GM21529 (cell line): ENCODE data around the gene FGD3.
"Not testable (repeated sequence)": the region's sequence is repeated elsewhere in the genome, so short reads cannot be mapped to it uniquely, and the experiment has no call there.

Source experiments
- ATAC-seq: cut with Tn5 transposase; IDR thresholded peaks from one replicate; pipeline ENCODE4 v1.9.1; 2021; ENCODE audit not compliant: unreplicated experiment

Gene FGD3

DNA sequence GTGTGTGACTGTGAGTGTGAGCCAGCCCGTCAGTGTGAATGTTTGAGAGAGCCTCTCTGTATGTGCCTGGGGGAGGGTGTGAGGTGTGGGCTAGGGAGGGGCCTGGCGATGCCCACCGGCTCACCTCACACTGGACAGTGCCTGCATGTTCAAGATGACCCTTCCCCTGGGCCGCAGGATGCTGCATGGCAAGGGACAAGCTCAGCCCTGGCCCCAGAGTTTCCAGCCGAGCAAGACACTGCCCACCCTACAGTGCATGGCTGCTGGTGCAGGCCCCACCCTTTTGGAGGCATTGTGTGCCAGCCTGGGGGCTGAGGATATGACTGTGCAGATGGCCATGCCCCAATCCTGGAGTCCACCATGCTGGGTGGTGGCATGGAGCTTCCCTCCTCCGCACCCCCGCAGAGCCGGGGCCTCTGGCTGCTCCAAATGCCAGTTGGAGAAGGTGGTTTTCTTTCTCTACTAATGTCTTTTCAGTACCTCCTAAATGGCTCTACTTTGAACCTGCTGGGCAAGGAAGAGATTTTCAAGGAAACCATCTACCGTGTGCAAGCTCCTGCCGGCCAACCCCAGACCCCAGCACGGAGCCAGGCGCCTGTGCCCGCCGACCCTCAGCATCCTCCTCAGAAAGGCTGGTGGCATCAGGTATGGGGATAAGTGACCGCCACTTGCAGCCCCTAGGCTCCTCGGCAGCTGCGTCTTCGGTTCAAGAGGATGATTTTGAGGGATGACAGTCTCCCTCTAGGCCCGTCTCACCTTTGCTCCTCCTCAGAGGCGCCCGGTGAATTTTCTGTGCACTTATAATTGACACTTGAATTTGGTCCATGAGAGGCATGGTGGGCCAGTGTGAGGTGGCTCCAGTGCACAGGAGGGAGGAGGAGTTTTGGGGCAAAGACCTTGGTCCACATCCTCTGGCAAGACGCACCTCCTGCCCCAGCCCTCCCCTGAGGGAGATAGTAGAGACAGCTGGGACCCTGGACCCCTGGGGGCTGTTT is 27.7 kb downstream of the FGD3 start:
- ATAC-seq, result no peak

DNA sequence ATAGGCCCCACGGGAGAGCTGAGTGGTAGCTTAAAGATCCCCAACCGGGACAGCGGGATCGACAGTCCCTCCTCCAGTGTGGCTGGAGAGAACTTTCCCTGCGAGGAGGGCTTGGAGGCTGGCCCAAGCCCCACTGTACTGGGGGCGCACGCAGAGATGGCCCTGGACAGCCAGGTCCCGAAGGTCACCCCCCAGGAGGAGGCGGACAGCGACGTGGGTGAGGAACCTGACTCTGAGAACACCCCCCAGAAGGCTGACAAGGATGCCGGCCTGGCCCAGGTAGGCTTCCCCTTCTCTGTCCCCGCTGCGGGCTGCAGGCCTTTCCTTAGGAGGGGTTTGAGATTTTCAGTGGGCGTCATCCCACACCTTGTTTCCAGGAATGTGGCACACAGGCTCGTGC is 29.1 kb downstream of the FGD3 start:
- no peak for ATAC-seq

DNA sequence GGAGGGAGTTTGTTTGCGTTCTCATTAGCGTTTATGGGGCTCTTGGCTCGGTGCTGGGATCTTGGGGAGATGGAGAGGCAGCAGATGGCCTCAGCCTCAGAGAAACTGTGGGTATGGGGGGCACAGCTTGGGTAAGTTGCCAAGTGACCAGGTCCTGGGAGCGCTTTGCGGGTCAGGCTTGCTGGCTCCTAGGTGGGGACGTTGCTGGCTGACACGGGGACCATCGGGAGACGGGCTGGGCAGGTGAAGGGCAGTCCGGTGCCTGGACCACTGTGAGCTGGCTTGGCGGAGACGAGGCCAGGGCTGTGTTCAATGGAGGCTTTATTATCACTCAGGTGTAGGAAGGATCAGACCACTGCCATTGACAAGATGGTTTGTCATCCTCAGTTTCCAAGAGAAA is 30.0 kb downstream of the FGD3 start:
- no peak for ATAC-seq

DNA sequence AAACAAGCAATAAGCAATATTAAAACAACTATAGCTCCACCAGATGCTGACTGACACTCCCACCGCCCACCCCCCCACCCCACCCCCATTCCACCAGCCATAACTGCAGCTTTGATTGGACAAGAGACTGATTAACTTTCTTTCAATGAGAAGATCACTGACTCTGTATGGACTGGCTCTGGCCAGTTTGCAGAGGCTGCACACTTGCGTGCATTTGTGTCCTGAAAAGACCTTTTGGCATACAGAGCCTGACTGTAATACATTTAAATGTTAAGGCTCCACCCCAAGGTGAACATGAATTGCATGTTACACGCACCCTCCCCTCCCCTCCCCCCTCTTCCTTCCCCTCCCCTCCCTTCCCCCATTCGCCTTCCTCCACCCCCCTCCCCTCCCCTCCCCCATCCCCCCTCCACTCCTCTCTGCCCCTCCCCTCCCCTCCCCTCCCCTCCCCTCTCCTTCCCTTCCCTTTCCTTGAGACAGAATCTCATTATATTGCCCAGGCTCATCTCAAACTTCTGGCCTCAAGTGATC is 31.1 kb downstream of the FGD3 start:
- no peak for ATAC-seq

DNA sequence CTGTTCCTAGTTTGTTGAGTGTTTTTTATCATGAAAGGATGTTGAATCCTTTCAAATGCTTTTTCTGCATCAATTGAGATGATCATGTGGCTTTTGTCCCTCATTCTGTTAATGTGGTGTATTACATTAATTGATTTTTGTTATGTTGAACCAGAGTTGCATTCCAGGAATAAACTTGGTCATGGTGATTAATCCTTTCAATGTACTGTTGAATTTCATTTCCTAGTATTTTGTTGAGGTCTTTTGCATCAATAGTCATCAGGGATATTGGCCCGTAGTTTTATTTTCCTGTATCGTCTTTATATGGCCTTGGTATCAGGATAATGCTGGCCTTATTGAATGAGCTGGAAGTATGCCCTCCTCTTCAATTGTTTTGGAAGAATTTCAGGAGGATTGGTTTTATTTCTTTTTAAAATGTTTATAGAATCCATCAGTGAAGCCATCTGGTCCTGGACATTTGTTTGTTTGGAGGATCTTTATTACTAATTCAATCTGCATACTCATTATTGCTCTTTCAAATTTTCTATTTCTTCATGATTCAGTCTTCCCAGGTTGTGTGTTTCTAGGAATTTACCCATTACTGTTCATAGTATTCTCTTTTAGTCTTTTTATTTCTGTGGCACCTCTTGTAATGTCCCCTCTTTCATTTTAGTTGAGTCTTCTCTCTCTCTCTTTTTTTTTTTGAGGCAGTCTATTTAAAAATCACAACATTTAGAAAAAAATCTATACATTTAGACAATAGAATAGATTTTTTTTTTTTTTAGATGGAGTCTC is 32.1 kb downstream of the FGD3 start:
- no peak for ATAC-seq

DNA sequence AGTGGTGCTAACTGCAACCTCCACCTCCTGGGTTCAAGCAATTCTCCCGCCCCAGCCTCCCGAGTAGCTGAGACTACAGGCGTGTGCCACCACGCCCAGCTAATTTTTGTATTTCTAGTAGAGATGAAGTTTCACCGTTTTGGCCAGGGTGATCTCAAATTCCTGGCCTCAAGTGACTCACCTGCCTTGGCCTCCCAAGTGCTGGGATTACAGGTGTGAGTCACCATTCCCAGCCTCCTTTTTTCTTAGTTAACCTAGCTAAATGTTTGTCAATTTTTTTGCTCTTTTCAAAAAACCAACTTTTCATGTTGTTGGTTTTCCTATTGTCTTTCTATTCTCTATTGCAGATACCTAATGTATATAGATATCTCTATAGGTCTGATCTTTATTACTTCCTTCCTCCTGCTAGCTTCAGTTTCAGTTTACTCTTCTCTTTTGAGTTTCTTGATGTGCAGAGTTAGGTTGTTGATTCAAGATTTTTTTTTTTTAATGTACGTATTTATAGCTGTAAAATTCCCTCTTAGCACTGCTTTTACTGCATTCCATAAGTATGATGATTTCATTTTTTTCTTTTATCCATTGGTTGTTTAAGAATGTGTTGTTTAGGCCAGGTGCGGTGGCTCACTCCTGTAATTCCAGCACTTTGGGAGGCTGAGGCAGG is 32.9 kb downstream of the FGD3 start:
- ATAC-seq, result no peak

DNA sequence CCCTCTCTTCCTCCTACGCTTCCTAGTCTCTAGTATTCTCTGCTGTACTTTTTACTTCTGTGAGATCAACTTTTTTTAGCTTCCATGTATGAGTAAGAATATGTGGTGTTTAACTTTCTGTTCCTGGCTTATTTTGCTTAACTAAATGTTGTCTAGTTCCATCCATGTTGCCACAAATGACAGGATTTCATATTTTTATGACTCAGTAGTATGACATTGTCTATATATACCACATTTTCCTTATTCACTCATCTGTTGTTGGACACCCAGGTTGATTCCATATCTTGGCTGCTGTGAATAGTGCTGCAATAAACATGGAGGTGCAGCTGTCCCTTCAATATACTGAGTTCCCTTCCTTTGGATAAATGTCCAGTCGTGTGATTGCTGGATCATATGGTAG is 34.8 kb downstream of the FGD3 start:
- no peak for ATAC-seq

DNA sequence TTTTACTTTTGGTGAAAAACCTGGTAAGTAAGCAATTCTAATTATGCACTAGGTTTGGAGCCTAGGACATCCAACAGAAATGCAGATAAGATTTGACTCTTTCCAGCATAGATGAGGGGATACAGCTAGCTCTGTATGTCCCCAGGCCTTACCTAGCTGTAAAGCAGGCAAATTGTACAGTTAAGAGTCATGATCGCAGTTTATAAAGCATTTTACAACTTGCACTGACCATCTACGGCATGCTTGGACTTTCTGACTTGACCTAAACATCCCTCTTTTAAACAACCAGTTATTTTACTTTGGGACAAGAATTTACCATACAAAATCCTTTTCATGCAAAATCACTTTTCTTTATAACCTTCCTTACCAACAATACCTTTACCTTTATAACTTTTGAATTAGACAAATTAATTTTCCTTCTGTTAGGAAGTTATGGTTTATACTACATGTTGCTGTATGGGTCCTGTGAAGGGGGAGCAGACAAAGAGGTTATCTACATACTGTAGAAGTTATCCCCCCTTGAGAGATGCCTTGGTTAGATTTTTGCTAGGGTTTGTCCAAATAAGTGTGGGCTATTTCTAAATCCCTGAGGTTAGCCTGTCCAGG is 36.8 kb downstream of the FGD3 start:
- ATAC-seq, result no peak

DNA sequence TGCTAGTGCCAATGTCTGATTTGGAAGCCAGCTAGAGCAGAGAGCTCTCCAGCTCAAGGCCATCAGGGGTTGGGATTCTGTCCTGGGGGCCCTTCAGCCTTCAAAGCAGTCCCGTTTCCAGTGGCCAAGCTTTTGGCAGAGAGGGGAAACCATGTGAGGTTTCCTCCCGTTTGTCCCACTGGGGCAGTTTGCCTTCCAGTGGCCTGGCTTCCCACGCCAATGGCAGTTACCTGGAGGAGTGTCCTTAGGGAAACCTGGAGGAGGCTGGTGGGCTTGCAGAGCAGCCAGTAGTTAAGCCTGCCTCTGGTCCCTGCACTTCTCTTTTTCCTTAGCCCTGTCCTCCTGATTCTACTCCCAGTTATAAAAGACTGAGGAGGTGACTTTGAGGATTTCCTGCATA is 37.7 kb downstream of the FGD3 start:
- no peak for ATAC-seq

DNA sequence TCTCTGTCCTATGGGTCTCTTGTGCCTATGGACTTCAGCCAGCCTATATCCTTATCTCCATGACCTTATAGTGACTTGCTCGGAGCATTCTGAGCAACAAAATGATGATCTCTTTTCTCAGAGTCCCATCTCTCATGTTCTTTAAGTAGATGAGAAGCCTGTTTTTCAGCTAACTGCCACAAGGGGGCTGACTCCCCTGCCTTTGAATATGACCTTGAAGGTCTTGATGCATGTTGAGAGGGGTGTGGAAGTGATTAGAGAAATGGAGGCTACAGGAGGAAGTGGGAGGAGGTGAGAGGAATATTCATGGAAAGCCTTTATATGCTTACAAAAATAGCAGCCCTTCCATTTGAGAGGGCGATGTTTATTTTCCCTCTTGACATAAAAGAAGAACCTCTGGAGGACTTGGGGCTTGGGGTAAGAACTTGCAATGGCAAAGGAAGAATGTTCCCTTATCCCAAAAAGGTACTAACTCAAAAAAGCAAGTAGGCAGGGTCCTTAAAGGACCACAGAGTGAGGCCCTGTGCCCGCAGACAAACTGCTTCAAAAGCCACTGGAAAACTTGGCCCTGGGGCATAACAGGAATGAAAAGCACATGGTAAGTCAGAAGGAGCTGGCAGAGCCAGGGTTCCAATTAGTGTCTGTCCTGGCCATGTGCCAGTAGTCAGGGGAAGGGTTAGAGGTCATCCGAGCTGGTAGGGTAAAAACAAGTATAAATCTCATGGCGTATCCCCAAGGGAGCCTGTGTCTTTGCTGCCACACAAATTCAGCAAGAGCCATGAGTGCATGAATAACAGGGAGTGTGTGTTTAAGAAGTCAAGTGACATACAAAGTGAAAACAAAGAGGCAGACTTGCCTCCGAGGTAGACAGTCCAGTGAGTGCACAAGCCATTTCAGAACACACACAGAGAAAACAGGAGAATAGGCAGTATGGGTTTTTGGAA is 39.1 kb downstream of the FGD3 start:
- no peak for ATAC-seq

DNA sequence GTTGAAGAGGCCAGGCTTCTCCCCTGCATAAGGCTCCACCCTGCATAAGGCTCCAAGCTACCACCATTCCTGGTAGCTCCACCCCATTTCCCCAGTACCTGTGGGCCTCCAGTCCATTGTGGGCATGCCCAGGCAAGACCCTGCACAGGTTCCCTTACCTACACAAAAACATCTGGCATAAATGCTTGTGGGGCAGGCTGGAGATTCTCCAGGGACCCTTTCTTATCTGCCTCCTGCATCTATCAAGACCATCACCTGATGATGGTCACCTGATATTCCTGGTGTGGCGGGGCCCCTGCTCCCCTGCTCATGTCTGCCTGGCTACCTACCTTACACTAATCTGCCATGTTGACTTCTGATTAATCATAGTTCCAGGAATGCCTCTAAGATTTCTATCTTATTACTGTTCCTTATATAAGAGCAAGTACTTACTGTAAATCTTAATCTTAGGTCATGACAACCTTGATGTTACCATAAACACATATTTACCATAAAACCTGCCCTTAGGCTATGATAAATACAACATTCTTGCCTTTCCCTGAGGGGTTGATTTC is 41.0 kb downstream of the FGD3 start:
- ATAC-seq, result no peak

DNA sequence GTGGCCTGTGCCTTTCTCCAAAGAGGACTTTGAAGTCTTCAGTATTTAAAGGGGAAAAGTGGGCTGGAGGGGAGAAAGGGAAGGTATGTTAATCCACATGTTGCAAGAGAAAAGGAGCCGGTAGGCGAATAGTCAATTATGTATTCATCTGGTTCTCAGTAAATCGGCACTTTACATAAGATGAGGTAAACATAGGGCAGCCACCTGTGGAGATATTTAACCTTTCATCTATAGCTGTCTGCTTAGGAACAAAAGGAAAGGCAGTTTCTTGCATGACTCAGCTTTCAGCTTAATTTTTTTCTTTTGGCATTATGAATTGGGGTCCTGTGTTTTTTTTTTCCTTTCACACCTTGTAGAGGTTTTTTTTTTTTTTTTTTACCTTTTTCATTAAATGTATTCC is 42.2 kb downstream of the FGD3 start:
- no peak for ATAC-seq

DNA sequence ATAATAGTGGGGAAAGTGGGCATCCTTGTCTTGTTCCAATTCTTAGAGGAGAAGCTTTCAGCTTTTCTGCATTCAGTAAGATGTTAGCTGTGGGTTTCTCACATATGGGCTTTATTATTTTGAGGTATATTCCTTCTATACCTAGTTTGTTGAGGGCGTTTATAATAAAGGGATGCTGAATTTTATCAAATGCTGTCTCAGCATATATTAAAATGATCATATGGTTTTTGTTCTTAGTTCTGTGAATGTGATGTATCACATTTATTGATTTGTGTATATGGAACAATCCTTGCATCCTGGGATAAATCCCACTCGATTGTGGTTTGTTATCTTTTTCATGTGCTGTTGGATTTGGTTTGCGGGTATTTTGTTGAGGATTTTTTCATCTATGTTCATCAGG is 43.1 kb downstream of the FGD3 start:
- ATAC-seq, result no peak

DNA sequence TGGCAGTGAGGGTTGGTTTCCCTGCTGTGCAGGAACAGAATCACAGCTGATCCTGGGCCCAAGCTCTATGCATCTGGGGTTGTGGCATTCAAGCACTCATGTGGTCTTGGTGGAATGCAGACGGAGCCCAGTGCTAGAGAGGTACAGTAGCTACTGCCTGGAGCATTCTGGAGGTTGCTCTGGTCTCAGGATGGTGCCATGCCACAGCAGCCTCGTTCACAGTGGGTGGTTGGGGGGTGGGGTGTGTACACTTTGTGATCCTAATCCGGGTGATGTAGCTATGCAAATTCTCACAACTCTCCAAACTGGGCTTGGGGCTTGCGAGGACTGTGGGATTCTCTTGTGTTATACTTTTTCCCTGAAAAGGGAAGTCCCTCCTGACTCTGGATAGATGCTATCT is 45.2 kb downstream of the FGD3 start:
- ATAC-seq, result no peak

DNA sequence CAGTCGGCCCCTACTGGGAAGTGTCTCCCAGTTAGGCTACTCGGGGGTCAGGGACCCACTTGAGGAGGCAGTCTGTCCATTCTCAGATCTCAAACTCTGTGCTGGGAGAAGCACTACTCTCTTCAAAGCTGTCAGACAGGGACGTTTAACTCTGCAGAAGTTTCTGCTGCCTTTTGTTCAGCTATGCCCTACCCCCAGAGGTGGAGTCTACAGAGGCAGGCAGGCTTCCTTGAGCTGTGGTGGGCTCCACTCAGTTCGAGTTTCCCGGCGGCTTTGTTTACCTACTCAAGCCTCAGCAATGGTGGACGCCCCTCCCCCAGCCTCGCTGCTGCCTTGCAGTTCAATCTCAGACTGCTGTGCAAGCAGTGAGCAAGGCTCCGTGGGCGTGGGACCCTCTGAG is 51.5 kb downstream of the FGD3 start:
- ATAC-seq, result not testable (repeated sequence)

DNA sequence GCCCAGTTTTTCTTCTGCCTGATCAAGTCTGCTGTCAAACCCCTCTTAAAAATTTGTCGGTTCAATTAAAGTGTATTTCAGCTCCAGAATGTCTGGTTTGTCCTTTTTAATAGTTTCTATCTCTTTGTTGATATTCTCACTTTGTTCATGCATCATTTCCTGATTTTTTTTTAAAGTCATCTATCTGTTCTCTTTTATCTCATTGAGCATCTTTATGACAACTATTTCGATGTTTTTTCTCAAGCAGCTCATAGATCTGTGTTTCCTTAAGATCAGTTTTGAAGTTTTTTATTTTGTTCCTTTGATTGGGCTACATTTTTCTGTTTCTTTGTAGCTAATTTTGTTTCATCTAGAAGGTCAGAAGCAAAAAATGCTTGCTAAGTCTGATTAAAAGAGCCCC is 53.7 kb downstream of the FGD3 start:
- ATAC-seq, result no peak

DNA sequence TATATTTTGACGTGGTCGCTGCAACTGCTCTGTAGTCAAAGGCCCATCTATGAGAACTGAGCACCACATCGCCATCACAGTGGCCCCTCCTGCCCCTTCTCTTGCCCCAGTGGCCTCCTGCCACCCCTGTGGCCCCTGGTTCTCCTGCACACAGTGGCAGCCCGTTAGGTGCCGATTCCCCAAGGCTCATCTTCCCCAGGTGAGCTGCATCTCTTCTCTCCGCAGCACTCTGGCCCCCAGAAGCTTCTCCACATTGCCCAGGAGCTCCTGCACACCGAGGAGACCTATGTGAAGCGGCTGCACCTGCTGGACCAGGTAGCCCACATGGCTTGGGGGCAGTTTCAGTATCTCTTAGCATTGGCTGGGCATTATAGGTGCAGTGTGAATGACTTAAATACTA is 55.4 kb downstream of the FGD3 start:
- no peak for ATAC-seq

DNA sequence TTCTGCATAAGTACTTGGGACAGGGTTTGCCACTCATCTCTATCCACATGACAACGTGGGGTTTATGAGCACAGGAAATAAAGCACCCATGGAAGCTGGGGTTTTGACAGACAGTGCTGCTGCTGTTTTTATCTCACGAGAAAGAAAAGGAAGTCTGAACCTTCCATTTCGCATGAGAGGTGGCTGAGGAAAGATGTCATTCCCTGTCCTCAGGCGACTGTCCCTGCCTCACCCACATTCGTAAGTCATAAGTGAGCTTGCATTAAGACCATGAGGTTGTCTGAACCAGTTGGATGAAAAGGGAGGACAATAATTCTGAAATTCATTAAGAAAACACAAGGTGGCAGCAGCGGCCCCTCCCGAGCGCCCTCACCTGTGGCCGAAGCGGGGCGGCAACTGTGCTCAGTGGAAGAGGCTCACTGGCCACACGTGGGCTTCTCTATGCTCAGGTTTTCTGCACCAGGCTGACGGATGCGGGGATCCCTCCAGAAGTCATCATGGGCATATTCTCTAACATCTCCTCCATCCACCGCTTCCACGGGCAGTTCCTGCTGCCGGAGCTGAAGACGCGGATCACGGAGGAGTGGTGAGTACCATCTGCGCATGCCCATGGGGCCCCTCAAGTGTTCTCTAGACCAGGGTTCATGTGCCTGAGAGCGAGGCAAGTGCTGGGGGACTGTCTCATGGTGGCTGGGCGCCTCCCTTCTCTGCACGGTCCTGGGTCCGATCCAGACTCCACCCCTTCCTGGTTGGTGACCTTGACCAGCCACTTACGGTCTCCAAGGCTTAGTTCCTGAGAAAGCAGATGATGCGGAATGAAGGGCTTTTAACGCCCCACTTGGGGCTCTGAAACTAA is 56.5 kb downstream of the FGD3 start:
- ATAC-seq, result no peak

DNA sequence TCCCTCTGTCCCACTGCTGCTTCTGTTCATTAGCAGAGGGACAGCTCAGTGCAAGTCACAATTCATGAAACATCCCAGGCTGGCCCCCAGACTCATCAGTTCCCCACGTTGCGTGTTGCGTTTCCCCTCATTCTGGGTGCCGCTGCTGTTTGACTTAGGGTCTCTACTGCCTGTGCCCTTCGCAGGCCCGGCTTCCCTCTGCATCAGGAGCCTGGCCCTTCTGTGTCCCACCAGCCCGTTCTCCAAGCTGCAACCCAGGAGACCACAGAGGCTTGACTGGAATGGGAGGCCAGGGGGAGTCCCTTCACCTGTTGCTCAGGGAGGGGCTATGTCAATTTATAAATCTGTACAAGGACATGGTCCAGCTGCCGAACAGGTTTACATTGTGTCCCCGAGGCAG is 57.2 kb downstream of the FGD3 start:
- ATAC-seq, result no peak
